ENCODE data around the gene LUM. TPM values are rescaled to one million over a fixed set of nuclear protein-coding genes. Genes with fewer than 3 reads are reported as not detected.

Gene LUM
- total RNA-seq, 1 donor from 2014 or later: 0.67 TPM

- H3K4me3 ChIP-seq (ENCODE audit: low read depth, low read length): no peak overlapping the region
- no peak for DNase-seq (ENCODE audit: low read depth)
- no peaks in the 10 kb centered on the region for H3K36me3 ChIP-seq (ENCODE audit: control insufficient read depth, insufficient read depth, low read length)
- no peaks in the 10 kb centered on the region for H3K27me3 ChIP-seq (ENCODE audit: control insufficient read depth, insufficient read depth, low read length)
- no peak for TF ChIP-seq CTCF (IDR thresholded peaks at IDR 0.05; ENCODE audit: insufficient read depth, low read length, poor library complexity, severe bottlenecking)
Measured at GRCh38 chr12:91123236-91123916, 12.1 kb upstream of the LUM start.

GRCh38 chr12:91120781-91121180 lies 9.5 kb upstream of the LUM start:
- no peak for DNase-seq (ENCODE audit: low read depth)
- no peaks in the 10 kb centered on the region for H3K27me3 ChIP-seq (ENCODE audit: control insufficient read depth, insufficient read depth, low read length)
- H3K36me3 ChIP-seq (ENCODE audit: control insufficient read depth, insufficient read depth, low read length): no peaks in the 10 kb centered on the region
- TF ChIP-seq CTCF (IDR thresholded peaks at IDR 0.05; ENCODE audit: insufficient read depth, low read length, poor library complexity, severe bottlenecking): no peak
- no peak overlapping the region for H3K4me3 ChIP-seq (ENCODE audit: low read depth, low read length)

- no peak for DNase-seq (ENCODE audit: low read depth)
- no peaks in the 10 kb centered on the region for H3K27me3 ChIP-seq (ENCODE audit: control insufficient read depth, insufficient read depth, low read length)
- H3K4me3 ChIP-seq (ENCODE audit: low read depth, low read length): no peak overlapping the region
- no peaks in the 10 kb centered on the region for H3K36me3 ChIP-seq (ENCODE audit: control insufficient read depth, insufficient read depth, low read length)
- TF ChIP-seq CTCF (IDR thresholded peaks at IDR 0.05; ENCODE audit: insufficient read depth, low read length, poor library complexity, severe bottlenecking): no peak
Measured at GRCh38 chr12:91119089-91119488, 7.8 kb upstream of the LUM start.

- Histone ChIP-seq H3K27me3 (ENCODE audit: control insufficient read depth, insufficient read depth, low read length) (no peaks in the 10 kb centered on the region), H3K36me3 (ENCODE audit: control insufficient read depth, insufficient read depth, low read length) (no peaks in the 10 kb centered on the region), H3K4me3 (ENCODE audit: low read depth, low read length) (no peak overlapping the region)
- DNase-seq (ENCODE audit: low read depth): no peak
- no peak for TF ChIP-seq CTCF (IDR thresholded peaks at IDR 0.05; ENCODE audit: insufficient read depth, low read length, poor library complexity, severe bottlenecking)
Measured at GRCh38 chr12:91113621-91114020, 2.3 kb upstream of the LUM start.

GRCh38 chr12:91110311-91110924 lies 876 bp downstream of the LUM start:
- DNase-seq (ENCODE audit: low read depth): no peak
- TF ChIP-seq CTCF (IDR thresholded peaks at IDR 0.05; ENCODE audit: insufficient read depth, low read length, poor library complexity, severe bottlenecking): no peak
- Histone ChIP-seq H3K36me3 (ENCODE audit: control insufficient read depth, insufficient read depth, low read length) (no peaks in the 10 kb centered on the region), H3K4me3 (ENCODE audit: low read depth, low read length) (no peak overlapping the region), H3K27me3 (ENCODE audit: control insufficient read depth, insufficient read depth, low read length) (no peaks in the 10 kb centered on the region)
